ENCODE data around the gene TMEM221. TPM values are rescaled to one million over a fixed set of nuclear protein-coding genes. Genes with fewer than 3 reads are reported as not detected.

The TMEM221 gene
- total RNA-seq, 6 experiments from 2014 or later: 0.12 to 0.19 (median 0.16) TPM; not detected in 3

DNA sequence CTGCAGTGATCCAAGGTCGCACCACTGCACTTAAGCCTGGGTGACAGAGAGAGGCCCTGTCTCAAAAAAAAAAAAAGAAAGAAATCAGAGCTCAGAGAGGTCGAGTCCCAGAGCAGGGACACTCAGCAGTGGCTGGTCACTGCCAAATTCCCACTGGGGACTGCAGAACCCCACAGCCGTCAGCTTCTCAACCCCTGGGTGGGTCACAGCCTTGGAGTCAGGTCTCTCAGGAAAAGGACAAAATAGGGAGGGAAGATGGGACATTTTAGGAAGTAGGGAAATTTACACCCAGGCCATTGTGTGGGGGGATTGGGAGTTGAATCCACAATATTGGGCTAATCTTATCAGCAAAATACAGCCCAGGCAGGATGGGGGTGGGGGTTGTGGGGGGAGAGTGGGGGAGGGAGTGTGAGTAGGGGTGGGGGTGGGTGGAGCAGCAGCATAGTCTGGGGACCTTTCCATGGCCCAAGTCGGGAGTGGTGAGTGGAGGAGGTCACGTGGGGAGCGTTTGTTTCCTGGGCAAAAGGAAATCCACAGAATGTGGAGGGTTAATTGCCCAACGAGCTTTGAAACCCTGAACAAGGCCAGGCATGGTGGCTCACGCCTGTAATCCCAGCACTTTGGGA lies 49.5 kb downstream of the TMEM221 start:
- H3K36me3 ChIP-seq: peaks cover 0 to 6% (median 2%) of the 10 kb centered on the region in 4 donors
- H3K4me3 ChIP-seq: no peak overlapping the region
- no peaks in the 10 kb centered on the region for H3K9me3 ChIP-seq
- H3K27ac ChIP-seq: no peak overlapping the region
- intact Hi-C loops (cut with DNase I): loop anchor here in 1 of 2 donors (10.0 kb wide), 1 partner anchor 56 kb away; no protein-coding TSS in a partner anchor
- DNase-seq (no peak), ATAC-seq (no peak)
- H3K27me3 ChIP-seq: no peaks in the 10 kb centered on the region
- WGBS (ENCODE audit: insufficient coverage, low coverage, low lambda C conversion rate, missing lambda C conversion rate): 72% methylated on average over 5 of the region's 8 CpGs
- no peaks in the 10 kb centered on the region for H3K4me1 ChIP-seq
- TF ChIP-seq, protein P1, sequence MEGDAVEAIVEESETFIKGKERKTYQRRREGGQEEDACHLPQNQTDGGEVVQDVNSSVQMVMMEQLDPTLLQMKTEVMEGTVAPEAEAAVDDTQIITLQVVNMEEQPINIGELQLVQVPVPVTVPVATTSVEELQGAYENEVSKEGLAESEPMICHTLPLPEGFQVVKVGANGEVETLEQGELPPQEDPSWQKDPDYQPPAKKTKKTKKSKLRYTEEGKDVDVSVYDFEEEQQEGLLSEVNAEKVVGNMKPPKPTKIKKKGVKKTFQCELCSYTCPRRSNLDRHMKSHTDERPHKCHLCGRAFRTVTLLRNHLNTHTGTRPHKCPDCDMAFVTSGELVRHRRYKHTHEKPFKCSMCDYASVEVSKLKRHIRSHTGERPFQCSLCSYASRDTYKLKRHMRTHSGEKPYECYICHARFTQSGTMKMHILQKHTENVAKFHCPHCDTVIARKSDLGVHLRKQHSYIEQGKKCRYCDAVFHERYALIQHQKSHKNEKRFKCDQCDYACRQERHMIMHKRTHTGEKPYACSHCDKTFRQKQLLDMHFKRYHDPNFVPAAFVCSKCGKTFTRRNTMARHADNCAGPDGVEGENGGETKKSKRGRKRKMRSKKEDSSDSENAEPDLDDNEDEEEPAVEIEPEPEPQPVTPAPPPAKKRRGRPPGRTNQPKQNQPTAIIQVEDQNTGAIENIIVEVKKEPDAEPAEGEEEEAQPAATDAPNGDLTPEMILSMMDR (IDR thresholded peaks at IDR 0.05): no peak
- no peak for TF ChIP-seq POLR2A (IDR thresholded peaks at IDR 0.05)

DNA sequence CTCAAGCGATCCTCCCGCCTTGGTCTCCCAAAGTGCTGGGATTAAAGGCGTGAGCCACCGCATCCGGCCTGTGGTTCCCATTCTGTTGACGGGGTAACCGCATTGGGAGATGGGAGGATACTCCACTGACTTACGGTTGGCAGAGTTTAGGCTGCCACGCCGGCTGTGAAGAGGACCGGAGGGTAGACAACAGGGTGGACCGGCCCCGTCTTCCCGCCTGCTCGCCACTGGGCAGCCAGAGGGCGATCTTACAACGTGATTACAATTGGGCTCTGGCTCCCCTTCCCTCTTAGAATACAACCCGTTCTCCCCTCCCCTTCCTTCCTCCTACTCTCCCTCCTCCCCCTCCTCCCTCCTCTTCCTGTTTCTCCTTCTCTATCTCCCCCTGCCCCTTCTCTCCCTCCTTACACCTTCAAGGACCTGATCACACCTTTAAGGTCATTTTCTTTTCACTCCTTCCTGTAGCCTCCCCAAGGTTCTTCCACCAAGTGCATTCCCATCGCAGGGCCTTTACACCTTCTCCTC lies 53.5 kb downstream of the TMEM221 start:
- TF ChIP-seq POLR2A (IDR thresholded peaks at IDR 0.05): no peak
- TF ChIP-seq, protein P1 (IDR thresholded peaks at IDR 0.05): peak; percentile 46 to 70 (median 58)
- WGBS (ENCODE audit: insufficient coverage, low coverage, low lambda C conversion rate, missing lambda C conversion rate): 36% methylated on average over 9 of the region's 19 CpGs
- Histone ChIP-seq H3K36me3 (peaks cover 0 to 4% (median under 1%) of the 10 kb centered on the region in 4 donors), H3K27me3 (no peaks in the 10 kb centered on the region), H3K27ac (no peak overlapping the region), H3K9me3 (no peaks in the 10 kb centered on the region), H3K4me1 (peaks cover 0 to 5% (median 1%) of the 10 kb centered on the region in 4 donors), H3K4me3 (no peak overlapping the region)
- ATAC-seq (peak; percentile 35 to 66 (median 59)), DNase-seq (peak; percentile 58 to 70 (median 67))
- intact Hi-C loops (cut with DNase I): loop anchor here in 1 of 2 donors (10.0 kb wide), 1 partner anchor 60 kb away; no protein-coding TSS in a partner anchor

DNA sequence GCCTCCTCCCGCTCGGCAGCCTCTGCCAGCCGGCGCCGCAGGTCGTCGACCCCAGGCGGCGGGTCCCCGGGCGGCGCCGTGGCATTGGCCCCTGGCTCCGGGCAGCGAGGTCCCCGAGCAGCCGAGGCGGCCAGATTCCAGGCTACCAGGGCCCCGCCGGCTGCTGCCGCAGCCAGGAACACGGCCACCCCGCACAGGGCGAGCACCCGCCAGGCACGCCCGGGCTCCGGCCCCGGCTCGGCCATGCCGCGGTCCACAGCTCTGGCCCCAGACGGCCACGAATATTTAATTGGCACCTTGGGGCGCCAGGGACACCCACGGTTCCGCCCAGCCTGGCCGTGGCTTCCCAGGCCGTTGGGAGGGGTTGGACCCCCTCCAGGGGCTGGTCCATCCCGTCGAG lies 54.6 kb downstream of the TMEM221 start, which contains the start of gene CCDC194:
TSS of gene CCDC194 (minus strand) at position 283 of the 400 bp plus-strand sequence. CDS start at position 245, 38 bp downstream.
- Histone ChIP-seq H3K36me3 (no peaks in the 10 kb centered on the region), H3K9me3 (no peaks in the 10 kb centered on the region), H3K4me1 (peaks cover 0 to 5% (median 1%) of the 10 kb centered on the region in 4 donors), H3K27ac (no peak within 1 kb of the TSS), H3K27me3 (no peaks in the 10 kb centered on the region), H3K4me3 (no peak within 1 kb of the TSS)
- 22% methylated on average over 6 of the region's 41 CpGs for WGBS (ENCODE audit: insufficient coverage, low coverage, low lambda C conversion rate, missing lambda C conversion rate)
- peak in 1 of 4 donors; percentile 60 for ATAC-seq
- intact Hi-C loops (cut with DNase I): loop anchor here in 1 of 2 donors (10.0 kb wide), 1 partner anchor 61 kb away; no protein-coding TSS in a partner anchor
- DNase-seq: peak in 1 of 3 donors; percentile 53
- no peak for TF ChIP-seq POLR2A (IDR thresholded peaks at IDR 0.05)
- TF ChIP-seq, protein P1 (IDR thresholded peaks at IDR 0.05): no peak

DNA sequence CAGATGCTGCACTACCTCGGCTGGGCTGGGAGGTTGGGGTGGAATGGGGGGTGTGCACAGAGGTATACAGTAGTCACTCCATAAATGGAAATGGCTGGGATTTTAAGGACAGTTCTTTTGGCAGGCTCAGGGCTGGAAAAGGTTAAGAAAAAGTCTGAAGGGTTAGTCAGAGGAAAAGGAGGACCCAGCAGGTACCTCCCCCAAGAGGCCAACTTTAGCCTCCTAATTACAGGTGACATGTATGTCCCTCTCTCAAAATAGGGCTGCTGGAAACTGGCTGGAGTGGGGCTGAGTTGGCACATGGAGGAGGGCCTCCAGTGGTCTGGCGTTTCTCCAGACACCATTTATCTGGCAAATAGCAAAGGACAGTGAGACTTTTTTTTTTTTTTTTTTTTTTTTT lies 55.5 kb downstream of the TMEM221 start:
- TF ChIP-seq POLR2A (IDR thresholded peaks at IDR 0.05): no peak
- TF ChIP-seq, protein P1 (IDR thresholded peaks at IDR 0.05): no peak
- Histone ChIP-seq H3K27me3 (no peaks in the 10 kb centered on the region), H3K4me3 (no peak overlapping the region), H3K9me3 (no peaks in the 10 kb centered on the region), H3K27ac (no peak overlapping the region), H3K4me1 (peaks cover 0 to 5% (median 1%) of the 10 kb centered on the region in 4 donors), H3K36me3 (no peaks in the 10 kb centered on the region)
- intact Hi-C loops (cut with DNase I): loop anchor here in 1 of 2 donors (10.0 kb wide), 1 partner anchor 62 kb away; no protein-coding TSS in a partner anchor
- ATAC-seq (no peak), DNase-seq (no peak)
- WGBS (ENCODE audit: insufficient coverage, low coverage, low lambda C conversion rate, missing lambda C conversion rate): 28% methylated on average over 2 of the region's 2 CpGs

All from right lobe of liver (tissue), 6 donors.